Measurements from ENCODE around the gene GPR119.

Gene GPR119

GRCh38 chrX:130336531-130336930, 48.9 kb downstream of the GPR119 start:
- TF ChIP-seq EZH2phosphoT487 (IDR thresholded peaks at IDR 0.05; ENCODE audit: borderline replicate concordance): no peak
- TF ChIP-seq CTCF (conservative IDR thresholded peaks at IDR 0.05; ENCODE audit: low read length): no peak
- Histone ChIP-seq H3K36me3 (ENCODE audit: insufficient read depth, low read length) (no peaks in the 10 kb centered on the region), H3K9me2 (replicated peaks; ENCODE audit: low read depth, low read length) (no peaks in the 10 kb centered on the region), H3K9me3 (ENCODE audit: insufficient read depth, low read depth, low read length) (no peaks in the 10 kb centered on the region), H3K27me3 (ENCODE audit: insufficient read depth, low read length, poor library complexity, severe bottlenecking) (no peaks in the 10 kb centered on the region), H3K79me2 (ENCODE audit: insufficient read depth, low read length) (no peaks in the 10 kb centered on the region), H3F3A (ENCODE audit: low read depth) (no peaks in the 10 kb centered on the region), H3K4me3 (ENCODE audit: low read length, poor library complexity, severe bottlenecking) (no peak overlapping the region), H3K4me1 (ENCODE audit: insufficient read depth, low read length, poor library complexity, severe bottlenecking) (peaks cover 4% of the 10 kb centered on the region), H2AFZ (ENCODE audit: low read length) (no peak overlapping the region), H3K4me2 (ENCODE audit: low read depth, low read length, poor library complexity, severe bottlenecking) (no peak overlapping the region), H4K20me1 (ENCODE audit: insufficient read depth, low read length, poor library complexity, severe bottlenecking) (no peaks in the 10 kb centered on the region), H3K9ac (ENCODE audit: low read depth, low read length, poor library complexity, severe bottlenecking) (no peak overlapping the region)

Data from Loucy (cell line).